Activated naive CD4-positive, alpha-beta T cell (primary cell): Measurements from ENCODE around the gene LSAMP.
"Not testable (repeated sequence)": the region's sequence is repeated elsewhere in the genome, so short reads cannot be mapped to it uniquely, and the experiment has no call there.

Experiments
- DNase-seq, 4 experiments: peaks; one replicate each; lab custom pipeline; 2025; lab: John Stamatoyannopoulos, UW

LSAMP gene

DNA sequence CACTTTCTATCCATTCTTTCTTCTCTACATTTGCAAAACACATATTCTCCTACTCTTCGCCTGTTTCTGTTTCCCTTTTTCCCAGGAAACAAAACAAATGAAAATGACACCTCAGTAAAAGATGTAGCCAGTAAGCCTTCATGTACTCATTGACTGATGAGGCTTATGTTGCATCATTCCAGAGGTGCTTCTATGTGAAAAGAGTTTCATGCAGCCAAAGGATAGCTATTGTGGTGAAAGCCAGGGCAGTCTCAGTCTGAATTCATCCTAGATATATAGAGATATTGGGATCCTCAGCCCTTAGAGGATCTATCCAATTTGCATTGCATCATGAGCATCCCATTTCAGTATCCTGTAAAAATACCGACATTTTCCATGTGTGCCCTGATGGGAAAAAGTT is 554.7 kb downstream of the LSAMP start:
- DNase-seq, result no peak

DNA sequence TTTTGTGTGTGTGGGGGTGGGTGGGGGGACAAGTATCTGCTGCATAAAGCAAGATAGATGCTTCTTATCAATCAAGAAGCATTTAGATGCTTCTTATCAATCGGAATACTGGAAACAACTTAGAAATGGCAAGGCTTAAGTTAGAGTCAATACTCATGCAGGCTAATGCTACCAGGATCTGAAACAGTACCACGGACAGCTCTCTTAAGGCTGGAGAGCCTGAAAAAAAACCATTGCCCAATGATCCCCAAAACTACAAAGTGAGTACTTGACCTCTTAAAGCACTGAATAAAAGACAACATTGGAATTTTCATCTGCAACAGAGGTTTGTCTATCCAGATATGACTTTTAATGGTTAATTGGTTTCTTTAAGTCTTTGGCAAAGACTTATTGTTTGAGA is 559.7 kb downstream of the LSAMP start:
- no peak for DNase-seq

DNA sequence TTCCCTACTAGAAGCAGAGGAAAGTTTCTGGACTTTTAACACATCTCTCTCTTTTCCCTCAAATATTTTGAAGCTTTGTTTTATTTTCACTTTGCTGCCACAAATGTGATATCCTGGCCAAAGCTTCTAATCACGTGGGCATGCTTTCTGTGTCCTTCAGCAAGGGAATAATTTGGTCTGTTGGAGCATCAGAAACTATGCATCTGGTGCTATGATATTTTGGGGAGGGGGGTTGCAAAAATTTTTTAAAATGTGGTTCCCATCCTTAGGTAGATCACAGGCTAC is 567.7 kb downstream of the LSAMP start:
- DNase-seq, result no peak

DNA sequence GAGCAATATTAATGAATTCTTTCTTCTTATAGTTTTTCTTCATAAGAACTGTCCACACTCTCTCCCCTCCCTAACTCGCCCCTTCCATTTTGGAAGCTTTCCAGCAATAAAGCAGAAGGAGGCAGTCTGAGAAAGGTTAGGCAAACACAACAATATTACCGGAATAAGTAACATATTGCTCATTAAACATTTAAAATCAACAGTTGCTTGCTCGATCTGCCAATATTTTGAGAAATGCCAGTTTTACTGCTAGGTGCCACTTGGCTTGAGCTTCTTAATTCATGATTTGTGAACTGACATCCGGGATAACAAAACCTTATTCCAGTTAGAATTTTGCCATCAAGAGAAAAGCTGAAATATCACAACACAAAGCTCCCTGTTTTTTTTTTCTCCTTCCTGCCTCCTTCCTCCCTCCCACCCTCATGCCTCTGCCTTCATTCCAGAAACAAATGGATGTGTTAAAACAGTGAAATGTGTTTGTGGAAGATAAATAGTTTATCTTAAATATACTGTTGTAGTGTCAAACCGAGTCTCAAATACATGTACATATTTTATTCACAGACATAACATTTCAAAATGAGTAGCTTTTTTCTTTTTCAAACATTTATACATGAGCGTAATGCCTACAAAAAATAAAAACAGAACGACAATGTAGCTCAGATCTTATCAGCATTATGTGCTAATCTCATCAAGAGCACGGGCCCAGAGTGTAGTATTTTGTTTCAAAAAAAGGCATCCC is 568.2 kb downstream of the LSAMP start:
- DNase-seq, result no peak

DNA sequence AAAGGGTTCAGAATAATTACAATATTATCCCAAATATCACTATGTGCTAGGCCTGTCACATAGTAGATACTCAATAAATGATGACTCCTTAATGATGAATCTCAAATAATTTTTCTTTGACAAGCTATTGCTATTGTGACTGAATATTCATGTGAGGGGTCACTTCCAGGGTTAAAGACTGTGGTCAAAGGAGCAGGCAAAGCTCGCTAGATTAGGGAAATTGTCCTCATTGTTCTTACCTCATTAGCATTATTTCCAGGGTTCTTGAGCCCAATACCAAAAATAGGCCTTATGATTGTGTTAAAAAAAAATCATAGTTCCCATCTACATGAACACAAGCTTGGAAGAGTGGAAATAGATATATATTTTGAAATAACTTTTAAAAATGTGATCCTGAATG is 569.8 kb downstream of the LSAMP start:
- no peak for DNase-seq

DNA sequence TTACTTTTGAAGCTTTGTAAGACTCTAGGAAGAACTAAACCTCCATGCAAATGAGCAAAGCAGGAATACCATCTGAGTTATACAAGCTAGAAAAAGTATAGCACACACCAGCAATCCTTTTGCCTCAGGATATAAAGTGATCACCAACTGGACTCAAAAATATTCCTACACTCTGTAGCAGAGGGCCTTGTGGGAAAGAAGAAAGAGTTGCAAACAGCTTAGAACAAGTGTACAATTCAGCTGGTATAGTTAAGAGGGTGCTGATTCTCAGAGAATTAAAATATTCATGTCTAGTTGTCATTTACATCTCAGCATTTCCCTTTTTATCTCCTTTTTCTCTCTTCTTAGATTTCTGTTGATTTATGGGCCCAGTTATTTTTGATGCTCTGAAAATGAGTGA is 573.6 kb downstream of the LSAMP start:
- DNase-seq, result no peak

DNA sequence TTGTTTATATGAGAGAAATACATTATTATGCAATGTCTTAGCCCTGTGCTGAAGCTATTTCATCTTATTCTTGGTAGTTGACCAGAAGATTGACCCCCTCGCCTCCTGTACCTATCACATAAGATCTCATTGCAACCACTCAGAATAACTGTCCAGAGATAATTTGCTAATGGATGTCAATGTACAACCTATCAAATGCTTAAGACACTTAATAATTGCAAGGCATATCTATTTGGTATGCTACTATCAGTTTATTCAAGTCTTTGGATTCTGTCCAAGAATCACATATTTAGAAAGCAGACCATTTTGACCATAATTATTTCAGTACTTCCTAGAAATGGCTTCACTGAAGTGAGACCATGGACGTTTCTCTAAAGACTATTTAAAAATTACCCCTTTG is 580.4 kb downstream of the LSAMP start:
- DNase-seq, result no peak

DNA sequence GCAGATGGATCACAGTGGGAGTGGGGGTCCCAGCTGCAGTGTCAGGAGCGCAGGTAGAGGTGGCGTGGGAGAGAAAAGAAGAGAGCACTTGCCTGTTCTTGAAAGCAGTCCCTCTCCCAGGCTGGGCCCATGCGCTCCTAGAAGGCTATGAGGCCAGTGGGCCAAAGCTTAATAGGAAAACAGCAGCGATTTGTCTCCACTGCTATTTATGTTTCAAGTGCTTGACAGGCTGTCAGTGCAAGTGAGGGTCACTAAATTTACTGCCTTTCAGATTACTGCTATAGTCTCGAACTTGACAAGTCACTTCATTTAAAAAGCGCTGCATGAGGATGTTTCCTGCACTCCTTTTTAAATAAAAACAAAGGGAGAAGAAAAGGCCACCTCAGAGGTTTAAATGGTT is 582.4 kb downstream of the LSAMP start:
- DNase-seq, result no peak

DNA sequence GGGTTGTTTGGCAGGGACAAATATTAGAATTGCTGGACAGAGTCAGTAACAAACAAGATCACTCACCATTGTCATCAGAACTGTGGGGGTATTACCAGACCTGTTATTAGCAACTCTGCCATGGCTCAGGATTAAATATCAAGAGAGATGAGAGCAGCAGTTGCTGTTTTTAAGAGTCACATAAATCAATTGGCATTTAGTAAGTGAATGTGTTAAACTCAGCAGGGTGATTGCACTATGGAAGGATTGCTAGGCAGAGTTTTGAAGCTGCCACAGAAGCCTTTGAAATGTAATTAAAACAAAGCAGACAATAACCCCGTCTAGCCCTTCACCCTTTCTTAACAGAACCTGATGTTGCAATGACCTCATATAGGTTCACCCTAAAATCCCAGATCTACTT is 583.2 kb downstream of the LSAMP start:
- no peak for DNase-seq

DNA sequence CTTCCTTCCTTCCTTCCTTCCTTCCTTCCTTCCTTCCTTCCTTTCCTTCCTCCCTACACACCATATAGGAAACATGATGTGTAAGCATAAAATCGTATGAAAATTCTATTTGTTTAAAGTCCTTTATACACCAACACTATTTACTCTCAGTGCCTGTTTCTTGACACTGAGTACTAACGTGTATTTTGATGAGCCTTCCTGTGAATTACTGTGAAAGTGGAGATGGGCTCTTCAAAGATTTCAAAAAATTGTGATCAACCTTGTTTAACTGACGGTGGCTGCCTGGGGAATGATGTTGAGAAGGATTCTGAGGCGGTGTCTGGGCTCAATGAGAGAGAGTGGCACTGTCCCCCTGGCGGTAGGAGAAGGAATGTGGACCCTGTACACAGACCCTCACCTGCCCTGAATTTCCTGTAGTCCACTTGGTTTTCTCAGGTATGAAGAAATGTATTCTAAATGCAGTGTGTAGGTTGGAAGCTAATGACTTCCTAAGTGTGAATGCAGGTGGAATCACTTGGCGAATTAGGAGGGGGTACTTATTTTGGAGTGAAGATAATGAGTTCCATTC is 584.0 kb downstream of the LSAMP start:
- no peak for DNase-seq

DNA sequence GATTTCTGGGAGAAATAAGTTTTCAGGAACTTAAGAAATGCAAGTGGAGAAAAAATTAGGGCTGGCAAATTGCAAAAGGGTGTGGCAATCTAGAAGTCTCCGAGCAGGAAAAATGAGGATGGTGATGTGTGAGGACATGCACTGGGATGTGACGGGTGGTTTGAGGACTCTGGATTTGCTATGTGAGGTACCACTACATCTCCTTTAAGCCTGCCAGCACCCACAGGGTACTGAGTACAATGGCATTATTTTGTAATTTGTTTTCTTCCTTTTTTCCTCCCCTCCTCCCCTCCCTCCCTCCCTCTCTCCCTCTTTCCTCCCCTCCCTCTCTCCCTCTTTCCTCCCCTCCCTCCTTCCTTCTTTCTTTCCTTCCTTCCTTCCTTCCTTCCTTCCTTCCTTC is 584.5 kb downstream of the LSAMP start:
- DNase-seq, result no peak

DNA sequence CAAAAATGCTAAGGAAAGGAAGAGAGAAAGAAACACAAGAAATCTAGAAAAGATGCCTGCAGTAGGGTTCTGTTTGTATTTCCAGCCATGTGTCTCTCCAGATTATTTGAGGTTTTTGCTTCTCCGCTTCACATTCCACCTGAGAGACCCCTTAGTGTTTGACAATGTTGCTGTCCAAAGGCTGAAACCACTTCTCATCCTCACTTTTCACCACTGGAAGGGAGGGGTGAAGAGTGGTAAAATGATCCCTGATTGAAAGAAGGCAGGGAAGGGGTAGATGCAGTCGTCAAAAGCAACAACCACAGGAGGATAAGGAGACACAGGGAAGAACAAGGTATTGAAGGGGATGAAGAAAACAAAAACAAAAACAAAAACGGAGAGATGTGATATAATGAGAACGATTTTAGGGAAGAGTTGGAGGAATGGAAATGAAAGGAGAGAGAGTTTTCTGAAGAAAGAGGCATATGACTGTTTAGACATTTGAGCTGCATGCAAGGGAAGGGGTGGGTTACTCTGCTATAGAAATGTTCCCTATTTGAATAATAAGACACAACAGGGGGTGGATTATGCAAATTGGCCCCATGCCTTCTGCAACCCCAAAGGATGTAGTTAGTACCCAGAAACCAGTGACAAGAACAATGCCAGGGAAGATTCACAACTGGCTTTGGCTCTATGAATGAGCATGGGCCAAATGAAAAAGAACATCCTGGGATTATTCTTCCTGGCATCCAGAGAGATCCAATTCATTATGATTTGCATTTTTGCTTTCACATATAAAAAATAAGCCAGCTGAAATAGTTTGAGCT is 586.1 kb downstream of the LSAMP start:
- no peak for DNase-seq

DNA sequence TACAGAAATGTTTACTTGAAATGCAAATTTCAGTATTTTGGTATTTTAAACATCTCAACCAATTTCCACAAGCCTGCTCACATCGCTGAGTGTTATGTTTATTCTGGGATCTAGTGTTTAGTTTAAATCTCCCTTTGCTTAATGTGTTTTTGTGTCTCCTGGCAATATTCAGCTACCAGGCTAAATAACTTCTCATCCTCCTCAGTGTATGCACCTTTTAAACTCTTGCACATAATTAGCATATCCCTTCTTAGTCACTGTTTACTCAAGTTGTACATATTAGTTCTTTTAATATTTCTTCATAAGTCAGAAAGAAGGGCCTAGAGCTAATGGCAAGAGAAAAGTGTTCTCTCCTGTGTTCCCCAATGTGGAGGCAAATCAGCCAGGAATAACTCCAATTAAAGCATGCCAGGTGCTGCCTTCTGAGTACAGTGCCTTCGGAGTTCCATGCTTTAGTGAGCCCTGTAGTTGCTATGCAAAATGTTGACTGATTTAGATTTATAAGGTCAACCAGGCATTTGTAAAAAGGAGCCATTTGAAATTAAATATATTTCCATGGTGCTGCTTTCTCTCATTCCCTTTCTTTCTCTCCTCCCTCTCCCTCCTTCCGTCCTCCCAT is 587.7 kb downstream of the LSAMP start:
- DNase-seq, result no peak

DNA sequence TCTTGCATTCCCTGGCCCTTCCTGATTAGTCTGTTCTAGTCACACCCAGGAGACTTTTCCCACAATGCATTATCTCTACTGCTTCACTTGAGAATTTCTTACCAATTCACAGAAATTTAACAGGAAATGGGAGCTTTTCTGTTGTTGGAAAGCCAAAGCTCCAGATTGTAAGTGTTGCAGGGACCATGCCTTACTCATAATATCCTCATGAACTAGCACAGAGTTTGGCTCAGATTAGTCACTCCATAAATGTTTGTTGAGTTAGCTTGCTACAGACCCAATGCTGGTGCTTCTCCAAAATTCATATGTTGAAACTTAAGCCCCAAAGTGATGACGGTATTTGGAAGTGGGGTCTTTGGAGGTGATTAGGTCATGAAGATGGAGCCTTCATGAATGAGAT is 589.4 kb downstream of the LSAMP start:
- no peak for DNase-seq

DNA sequence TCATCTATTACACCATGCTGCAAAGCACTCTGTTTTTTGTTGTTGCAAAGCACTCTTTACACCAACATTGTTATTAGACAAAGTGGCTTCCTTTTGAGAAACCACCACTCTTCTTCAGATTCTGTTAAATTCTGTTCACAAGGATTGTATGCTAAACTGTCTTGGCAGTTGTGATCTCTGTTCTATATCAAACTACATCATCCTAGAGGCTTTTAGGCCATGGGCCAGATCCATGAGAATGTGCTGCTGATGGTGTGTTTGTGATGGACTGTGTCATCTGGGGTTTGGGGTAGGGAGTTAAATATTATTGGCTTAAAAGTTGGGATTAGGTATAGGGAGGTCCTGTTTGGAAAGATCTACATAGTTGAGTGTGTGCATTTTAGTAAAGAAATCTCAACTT is 592.2 kb downstream of the LSAMP start:
- no peak for DNase-seq

DNA sequence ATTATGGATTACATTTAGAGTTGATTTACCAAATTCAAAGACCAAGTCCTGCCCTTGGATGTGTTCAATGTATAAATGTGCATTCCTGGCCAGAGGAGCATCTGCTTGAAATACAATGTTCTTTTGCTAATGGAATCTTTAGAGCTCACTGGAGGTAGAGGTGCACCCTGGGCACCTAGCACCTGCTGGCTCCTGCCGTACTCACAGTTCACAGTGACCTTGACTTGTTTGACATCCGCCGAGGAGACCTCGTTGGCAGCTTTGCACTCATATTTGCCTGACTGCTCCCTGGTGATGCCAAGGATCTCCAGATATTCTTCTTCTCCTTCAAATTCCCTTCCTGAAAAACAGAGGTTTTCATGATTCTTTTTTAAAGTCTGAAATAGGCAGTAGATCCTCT is 593.0 kb downstream of the LSAMP start:
- no peak for DNase-seq

DNA sequence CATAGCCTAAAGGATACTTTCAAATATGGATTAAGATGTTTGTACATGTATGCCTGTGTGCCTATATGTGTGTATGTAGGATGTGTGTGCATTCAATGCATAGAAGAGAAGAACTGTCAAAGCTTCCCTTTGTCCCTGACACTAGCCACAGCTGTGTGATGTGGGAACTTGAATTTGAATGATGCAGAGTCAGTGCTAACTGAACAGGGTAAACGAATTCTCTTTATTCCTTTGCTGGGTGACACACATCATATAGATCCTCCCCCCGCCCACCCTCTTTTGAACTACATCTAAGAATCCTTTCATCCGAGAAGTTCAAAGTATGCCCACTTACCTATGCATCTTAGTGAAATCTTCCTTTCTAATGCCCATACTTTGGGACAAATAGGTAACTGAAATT is 593.7 kb downstream of the LSAMP start:
- DNase-seq, result no peak

DNA sequence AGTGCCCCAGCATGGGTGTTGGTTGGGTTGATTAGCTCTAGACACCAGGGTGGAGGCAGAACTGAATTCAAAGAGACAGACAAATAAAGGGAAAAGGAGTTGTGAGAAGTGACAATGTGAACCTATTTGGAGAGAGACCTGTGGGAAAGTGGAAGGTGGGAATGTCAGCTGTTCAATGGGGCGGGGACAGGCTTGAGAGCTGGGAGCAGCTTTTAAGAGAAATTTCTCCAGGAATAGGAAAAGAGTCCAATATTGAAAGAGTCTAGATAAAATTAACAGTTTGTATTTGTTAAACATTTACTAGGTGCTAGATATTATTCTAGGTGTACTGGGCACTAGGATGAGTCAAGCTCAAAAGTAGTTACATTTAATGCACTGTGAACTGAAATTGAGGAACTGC is 596.6 kb downstream of the LSAMP start:
- no peak for DNase-seq

DNA sequence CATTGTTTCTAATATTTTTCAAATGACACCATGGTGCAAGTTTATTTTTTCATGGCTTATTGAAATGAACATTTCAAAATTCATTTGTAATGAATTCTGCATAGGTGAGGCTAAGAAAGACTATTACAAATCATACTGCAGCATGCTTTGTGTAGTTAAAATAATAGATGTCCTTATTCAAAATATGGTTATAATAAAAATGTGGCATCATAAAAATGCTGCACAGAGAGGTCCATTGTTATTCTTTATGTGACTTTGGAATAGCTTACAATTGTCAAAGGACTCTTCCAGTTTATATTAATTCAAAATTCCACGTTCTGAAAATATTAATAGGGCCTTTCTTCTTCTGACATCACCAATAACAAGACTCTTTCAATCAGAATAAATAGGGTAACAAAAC is 599.3 kb downstream of the LSAMP start:
- DNase-seq, result no peak

DNA sequence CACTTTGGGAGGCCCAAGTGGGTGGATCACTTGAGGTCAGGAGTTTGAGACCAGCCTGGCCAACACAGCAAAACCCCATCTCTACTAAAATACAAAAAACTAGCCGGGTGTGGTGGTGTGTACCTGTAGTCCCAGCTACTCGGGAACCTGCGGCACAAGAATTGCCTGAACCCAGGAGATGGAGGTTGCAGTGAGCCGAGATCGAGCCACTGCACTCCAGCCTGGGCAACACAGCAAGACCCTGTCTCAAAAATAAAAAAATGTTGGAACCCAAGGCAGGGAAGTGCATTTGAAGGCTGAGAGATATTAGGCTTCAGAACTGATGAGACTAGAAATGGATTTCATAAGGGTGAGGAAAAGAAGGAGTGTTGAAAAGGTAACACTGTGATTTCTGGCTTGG is 600.6 kb downstream of the LSAMP start:
- DNase-seq, result not testable (repeated sequence)

DNA sequence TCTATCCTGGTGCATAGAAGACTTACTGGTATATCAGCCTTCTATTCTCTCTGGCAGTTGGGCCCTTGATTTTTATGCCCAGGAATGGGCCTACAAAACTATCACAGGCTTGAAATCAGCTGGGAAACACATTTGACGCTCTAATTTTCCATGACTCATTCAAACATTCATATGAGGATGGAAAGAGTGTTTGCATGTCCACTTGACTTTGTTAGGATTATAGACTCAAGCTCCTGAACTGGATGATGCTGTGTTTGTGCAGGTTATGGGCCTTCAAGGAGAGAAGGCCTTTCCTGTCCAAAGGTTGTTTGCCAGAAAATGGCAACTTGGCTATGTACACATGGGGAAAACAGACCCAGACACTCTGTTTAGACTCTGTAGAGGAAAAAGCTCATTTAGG is 602.1 kb downstream of the LSAMP start:
- no peak for DNase-seq

DNA sequence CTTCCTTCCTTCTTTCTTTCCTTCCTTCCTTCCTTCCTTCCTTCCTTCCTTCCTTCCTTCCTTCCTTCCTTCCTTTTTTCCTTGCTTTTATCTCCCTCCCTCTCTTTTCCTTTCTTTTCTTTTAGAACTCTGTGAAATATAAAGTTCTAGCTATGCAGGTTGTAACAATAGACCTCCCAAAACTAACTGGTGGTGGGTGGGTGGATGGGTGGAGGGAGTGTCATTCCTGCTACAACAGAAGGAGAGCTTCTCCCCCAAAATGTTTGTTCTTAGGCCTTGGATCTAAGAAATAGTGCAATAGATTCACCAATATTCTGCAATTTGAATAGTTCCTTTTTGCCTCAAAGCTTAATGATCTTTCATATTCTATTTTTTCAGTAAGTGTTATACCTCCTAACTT is 606.0 kb downstream of the LSAMP start:
- DNase-seq, result no peak

DNA sequence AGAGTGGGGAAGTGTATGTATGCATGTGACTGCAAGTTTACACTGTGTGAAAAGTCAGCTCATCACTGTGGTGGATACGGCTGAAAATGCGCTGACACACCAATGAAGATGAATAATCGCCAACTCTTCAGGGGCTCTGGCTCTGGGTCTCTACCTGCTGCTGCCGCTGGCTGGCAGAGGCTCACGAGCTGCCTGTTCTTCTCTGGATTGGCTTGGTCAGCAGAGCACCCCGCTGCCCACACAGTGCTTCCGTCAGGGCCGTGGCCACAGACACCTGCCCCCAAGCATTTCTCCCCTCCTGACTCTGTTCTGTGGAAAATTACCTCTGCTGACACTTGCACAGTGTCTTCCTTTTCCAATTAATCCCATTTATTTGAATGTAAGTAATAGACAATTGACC is 606.5 kb downstream of the LSAMP start:
- DNase-seq, result no peak
